HG03196 (cell line): Measurements from ENCODE around the gene COPB1.

ENCODE experiments used
- ATAC-seq: cut with Tn5 transposase; IDR thresholded peaks from one replicate; pipeline ENCODE4 v1.9.1; 2021; ENCODE audit not compliant: unreplicated experiment

The COPB1 gene

DNA sequence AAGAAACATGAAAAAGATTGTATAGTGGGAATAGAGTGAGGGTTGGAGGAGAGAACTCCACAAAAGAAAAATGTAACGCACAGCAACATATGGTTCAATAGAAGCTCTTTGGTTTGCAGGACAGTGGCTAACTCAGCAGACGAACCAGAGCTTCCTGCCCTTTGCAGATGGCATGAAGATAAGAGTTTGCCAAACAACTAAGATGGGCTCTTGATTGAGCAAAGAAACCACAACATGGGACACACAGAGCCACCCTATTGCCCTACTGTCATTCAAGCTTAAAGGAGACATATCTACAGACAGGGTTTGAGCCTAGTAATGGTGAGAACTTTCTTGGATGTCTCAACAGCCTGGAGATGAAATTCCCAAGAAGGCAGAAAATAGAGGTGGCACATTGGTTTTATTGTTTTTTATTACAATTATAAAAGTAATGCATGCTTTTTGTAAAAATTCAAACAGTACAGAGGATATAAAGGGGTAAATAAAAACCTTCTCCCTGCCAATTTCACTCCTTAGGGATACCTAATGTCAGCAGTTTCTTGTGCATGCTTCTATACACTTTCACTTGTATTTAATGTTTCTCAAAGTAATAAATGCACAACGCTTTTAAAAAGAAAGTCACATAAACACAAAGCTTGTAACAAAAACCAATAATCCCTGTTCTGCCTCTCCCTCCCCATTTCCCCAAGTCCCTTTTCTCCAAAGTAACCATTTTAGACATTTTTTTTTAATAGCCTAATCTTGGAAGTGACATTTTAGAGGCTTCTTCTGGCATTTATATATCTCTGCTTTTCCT lies 63.7 kb downstream of the COPB1 start:
- ATAC-seq = no peak

DNA sequence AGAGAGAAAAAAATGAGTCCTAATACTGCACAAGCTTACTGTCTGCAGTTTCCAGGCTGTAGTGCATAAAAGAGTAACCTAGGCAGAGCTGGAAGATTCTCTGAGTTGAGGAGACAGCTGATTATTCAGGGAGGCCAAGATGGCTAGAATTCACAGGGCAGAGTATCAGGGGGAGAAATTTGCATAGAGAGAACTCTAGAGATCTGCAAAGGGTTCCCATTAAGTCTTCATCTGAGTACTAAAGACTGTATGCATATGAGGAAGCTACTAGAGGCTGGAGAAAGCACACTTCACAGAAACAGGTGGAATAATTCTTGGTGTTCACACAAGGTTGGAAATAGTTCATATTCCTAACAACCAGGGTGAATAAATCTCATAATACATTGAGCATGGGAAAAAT lies 74.0 kb downstream of the COPB1 start:
- no peak for ATAC-seq

DNA sequence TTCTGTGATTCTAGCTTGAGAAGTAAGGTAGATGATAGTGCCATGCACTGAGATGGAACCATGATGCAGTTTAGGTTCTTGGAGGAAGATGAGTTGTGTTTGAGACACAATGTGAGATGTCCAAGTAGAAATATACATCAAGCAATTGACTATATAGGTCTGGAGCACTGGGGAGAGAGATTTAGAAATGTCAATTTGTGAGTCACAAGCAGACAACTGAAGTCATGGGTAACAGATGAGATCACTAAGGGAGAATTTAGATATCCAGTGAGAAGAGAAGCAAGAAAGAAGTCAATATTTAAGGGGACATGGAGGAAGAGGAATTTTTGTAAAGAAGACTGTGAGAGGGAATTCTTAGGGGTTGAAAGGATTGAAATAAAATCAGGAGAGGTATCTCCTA lies 75.5 kb downstream of the COPB1 start:
- ATAC-seq = no peak

DNA sequence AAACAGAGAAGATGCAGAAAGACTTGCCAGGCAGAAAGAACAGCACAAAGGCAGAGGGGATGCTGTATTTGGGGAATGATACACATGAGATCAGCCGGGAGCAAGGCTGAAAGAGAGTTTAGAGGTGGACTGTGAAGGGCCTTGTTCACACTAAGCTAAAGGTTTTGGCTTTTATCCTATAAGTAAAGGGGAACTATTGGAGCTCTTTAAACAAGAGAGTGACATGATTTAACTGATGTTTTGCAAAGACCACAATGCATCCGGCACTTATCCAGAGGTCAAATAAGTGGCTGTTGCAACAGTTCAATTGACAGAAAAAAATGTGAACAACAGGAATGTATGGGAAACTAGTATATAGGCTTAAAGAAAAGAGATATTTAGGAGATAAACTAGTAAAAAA lies 76.0 kb downstream of the COPB1 start:
- ATAC-seq = no peak

DNA sequence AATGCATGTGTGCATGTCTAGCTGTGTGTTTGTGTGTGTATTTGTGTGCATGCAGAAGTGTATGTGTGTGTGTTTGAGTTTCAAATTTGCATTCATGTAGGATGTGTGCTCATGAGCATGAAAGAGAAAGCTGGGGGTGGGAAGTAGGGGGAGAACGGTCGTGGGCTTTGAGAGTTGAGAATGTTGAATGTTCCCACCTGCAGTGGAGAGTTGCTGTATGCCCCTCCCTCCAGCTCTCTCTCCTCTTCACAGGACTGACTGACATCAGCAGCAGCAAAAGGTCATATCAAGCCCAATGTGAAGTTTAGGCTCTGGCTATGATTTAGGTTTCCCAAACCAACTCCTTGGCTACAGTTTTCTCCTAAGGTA lies 76.8 kb downstream of the COPB1 start:
- ATAC-seq = no peak

DNA sequence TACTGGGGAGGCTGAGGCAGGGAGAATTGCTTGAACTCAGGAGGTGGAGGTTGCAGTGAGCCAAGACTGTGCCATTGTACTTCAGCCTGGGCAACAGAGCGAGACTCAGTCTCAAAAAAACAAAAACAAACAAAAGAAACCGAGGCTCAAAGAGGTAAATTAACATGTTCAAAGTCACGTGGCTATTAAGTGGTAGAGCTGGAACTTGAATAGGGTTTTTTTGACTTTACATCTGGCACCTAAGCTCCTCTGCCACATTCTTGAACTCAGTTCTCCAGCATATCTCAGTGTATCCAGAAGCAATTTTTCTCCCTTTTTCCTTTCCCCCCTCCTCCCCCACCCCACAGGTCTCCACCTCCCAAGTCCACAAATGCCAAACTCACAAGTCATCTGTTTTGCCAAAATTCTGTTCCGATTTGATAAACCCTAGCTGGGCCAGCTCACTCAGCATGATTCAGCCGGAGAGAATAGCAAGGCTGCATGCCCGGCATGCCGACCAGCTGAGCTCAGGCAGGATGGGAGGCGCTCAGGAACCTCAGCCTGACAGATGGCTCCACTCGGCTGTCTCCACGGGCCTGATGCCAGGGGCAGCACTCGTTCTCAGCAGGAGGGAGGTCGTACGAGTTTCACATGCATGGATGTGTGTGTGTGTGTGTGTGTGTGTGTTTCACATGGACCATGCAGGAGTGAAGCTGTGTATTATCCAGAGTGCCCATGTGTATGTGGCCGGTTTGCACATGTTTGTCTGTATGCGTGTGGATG lies 77.4 kb downstream of the COPB1 start:
- no peak for ATAC-seq

DNA sequence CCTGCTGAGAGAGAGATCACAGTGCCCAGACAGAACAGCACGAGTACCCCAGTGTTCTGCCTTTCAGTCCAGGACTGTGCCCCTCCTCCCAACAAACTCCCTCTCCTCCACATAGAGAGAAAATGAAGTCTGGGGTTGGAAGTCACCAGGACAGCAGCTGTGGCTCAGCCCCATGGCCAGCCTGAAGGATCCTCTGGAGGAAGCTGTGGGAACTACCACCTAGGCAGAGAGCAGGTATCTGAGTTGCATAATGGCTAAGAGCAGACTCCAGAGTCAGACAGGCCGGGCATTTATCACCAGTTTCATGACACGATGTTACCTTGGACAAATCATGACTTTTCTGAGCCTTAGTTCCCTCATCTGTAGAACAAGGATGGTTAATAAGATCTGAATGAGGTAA lies 79.4 kb downstream of the COPB1 start:
- ATAC-seq = no peak

DNA sequence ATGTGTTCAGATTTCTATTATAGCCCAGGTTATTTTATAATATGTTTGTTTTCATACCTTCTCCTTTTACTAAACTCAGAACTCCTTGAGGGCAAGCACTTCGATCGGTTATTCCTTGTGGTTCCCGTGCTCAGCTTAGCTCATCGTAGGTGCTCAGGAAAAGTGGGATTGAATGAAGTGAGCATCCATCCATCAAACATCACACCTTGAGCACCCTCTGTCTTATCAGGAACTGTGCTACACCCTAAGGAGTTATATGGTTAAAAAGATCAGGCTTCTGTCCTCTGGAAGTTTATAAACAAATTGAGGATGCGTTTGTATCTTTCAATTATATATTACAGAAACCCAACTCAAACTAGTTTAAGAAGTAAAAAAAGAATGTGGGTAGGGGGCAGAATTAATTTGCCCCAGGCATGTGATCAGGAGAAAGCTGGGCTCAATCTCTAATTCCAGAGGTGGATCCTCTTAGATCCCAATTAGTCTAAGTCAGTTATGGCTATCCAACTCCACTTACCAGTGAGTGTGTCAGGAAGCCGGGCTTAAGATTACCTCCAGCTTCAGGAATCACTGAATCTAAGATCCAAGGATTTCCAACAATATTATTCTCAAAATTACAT lies 80.7 kb downstream of the COPB1 start:
- no peak for ATAC-seq

DNA sequence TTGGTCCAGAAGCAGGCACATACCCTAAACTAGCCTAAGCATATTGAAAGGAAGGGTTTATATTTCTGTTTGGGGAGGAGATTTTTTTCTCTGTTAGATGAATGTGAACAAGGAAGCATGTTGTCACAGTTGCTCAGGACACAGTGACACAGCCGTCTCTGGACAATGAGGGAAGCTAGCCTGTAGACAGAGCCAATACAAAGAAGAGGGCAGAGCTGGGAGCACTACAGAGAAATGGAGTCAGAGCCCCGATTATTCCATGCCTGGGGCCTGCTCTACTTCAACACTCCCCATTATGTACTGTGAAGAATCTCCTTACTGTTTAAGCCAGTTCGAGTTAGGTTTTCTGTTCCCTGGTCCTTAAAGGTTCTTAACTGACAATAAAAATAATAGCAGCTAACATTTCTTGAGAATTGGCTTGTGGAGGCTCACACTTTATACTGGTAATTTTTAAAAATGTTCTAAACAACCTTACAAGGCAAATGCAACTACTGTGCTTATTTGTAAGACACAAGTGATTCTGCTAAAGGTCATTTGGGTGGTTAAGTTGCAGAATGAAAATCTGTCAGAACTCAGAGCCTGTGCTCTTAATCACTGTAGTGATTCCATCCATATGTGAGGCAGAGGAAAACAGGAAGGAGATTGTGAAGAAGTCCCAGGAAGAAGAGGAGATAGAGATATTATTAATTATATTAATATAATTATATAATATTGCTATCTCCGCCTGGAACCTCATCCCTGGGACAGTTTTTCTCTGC lies 81.8 kb downstream of the COPB1 start:
- ATAC-seq = no peak

DNA sequence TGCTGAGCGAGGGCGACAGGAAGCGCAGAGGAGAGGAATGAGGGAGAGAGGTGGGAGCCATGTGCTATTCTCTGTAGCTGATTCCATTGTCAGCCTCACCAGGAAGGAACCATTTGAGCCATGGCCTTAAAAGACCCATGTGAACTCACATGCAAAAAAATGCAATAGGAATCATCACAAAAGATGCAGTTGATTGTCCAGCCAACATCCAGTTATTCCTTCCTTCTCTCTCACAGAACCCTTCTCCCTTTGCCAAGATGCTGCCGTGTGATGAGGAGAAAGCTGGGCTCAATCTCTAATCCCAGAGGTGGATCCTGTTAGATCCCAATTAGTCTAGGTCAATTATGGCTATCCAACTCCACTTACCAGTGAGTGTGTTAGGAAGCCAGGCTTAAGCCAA lies 82.4 kb downstream of the COPB1 start:
- ATAC-seq = no peak

DNA sequence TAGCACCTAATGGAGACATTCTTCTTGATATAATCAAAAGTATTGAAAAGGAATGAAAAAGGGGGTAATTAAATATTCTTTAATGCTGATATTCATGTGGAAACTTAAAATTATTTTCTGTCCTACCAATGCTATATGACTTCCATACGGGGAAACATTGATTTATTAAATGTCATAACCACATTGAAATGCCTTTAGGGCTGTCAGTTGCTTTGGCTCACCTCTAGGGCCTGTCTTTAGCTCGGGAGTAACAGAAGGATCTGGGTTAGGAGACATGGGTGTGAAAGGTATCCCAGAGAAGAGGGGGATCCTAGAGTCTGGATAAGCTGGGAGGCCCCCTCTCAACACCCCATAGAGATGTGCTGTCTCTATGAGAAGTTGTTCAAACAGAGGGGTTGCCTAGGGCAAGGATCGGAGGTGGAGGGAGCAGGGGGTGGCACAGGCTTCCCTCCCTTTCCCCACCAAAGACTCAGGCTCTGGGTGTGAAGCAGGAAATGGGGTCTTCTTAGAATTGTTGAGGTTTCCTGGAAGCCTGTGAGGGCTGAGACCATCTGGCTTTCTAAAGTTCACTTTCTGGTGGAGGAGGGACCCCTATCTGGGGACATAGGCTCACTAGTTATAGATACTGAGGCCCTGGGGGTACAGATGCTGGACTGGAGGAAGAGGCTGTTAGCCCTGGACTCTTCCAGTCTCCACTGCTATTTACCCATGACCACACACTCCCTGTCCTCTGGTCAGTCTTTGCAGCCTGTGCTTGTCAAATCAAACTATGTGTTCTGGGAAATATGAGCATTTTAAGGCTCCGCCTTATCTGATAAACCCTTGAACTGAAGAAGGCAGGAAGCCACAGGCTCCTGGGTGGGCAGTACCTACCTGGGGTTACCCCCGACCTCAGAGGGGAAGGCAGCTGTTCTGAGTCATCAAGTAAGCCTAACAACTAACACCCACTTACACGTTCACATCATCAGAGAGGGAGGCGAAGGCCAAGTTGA lies 84.8 kb downstream of the COPB1 start:
- ATAC-seq = peak; percentile 75

DNA sequence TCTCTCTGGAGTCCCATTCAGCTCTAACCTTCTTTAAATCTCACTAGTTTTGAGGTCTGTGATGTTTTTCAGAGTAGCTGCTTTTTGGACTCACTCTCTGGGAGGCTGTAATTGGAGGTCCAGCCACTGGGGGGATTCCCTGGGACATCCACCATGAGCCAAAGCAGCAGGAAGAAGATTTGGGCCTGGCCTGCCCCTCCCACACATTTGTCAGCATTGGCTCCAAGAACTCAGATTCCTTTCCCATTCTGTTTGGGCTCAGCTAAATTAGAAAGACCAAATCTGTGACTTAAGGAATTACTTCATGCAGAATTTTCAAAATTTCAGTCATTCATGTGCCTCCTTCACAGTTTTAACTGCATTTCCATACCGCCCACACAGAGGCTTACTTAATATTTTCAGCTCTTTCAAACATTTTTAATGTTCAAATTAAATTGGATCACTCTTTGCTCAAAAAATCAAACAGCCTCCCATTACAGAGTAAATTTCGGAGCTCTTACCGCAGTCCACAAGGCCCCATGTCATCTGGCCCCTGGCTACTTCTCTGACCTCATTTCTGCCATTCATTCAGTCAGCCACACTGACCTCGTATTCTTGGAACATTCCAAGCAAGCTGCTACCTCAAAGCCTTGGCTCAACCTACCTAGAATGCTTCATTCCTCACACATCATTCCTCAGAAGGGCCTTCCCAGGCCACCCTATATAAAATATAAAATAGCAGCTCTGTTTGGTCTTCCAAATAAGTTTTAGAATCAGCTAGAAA lies 86.1 kb downstream of the COPB1 start:
- no peak for ATAC-seq

DNA sequence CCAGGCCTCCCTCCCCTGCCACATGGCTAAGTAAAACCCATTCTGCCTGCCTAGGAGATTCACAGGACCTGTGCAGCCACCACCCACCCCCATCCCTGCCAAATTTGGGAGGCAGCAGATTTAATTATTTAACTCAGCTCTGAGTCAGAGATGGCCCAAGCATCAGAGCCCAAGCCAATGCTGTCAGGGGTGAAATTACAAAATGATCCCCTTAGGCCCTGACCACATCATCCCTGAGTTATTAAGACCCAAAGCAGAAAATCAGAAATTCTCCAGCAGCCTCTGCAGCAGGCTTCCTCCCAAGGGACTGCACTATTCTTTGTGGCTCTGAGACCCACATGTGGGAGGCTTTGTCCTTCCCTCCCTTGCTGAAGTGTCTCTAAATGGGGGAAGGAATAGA lies 87.8 kb downstream of the COPB1 start:
- ATAC-seq = no peak

DNA sequence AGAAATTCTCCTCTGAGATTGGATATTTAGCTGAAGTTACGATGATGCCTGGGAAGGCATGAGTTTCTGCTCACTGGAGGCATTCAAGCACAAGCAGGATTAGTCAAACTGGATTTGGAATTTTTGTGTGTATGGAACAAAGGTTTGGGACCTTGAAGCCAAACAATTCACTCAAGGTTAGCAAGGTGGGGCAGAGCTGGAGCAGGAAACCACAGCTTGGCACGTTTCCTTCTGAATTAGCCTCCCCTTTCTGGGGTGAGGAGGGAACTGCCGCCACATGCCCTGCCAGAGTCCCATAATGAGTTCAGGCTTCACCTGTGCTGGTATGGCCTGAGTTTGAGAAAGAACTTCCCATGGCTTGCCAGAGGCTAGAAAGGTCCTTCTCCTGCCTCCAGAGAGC lies 89.7 kb downstream of the COPB1 start:
- no peak for ATAC-seq

DNA sequence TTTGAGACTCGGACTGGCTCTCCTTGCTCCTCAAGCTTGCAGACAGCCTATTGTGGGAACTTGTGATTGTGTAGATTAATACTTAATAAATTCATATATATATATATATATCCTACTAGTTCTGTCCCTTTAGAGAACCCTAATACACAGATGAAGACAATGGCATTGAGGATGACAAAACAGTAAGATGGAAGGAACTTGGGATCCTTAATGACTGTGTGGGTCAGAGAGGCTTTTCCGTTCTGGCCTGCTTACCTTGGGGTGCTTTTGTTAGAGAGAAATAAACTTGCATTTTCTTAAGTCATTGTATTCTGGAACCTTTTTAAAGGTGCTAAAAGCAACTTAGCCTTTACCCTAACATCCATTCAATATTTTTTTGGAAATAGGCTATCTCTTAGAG lies 91.0 kb downstream of the COPB1 start:
- ATAC-seq = no peak
